Fibroblast of lung (primary cell): ENCODE measurements around the gene CCDC82.

Experiments
- EZH2 ChIP-seq: IDR thresholded peaks from 2 replicates; pipeline ENCODE4 v1.5.1; 2012; ENCODE audit warnings: low read length, control low read depth, mild to moderate bottlenecking; ENCODE audit errors: missing control alignments
- TF ChIP-seq, protein P1 (sequence below), 2 donors: IDR thresholded peaks in 1 of 2; conservative IDR thresholded peaks in 1 of 2; 1 replicate in 1 of 2; 2 replicates in 1 of 2; pipeline ENCODE4 v1.5.1; 2011 to 2012; ENCODE audit warnings: low read length in 2 of 2, control low read depth in 1 of 2, inconsistent platforms in 1 of 2, low read depth in 1 of 2, mild to moderate bottlenecking in 1 of 2

DNA sequence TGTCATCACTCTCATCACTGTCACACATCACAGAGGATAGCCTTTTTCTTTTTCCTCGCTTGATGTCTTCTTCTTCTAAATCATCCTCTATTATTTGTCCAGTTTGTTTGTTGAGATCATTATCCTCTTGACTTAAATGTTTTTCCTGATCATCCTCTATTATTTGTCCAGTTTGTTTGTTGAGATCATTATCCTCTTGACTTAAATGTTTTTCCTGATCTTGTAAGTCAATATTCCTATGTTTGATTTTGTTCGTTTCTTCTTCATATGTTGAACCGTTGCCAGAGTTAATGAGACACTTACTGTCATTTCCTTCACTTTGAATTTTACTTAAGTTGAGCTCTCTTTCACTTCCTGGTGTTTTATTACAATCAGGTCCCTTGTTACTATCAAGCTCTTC, 5.6 kb downstream of the CCDC82 start:
- TF ChIP-seq, protein P1, sequence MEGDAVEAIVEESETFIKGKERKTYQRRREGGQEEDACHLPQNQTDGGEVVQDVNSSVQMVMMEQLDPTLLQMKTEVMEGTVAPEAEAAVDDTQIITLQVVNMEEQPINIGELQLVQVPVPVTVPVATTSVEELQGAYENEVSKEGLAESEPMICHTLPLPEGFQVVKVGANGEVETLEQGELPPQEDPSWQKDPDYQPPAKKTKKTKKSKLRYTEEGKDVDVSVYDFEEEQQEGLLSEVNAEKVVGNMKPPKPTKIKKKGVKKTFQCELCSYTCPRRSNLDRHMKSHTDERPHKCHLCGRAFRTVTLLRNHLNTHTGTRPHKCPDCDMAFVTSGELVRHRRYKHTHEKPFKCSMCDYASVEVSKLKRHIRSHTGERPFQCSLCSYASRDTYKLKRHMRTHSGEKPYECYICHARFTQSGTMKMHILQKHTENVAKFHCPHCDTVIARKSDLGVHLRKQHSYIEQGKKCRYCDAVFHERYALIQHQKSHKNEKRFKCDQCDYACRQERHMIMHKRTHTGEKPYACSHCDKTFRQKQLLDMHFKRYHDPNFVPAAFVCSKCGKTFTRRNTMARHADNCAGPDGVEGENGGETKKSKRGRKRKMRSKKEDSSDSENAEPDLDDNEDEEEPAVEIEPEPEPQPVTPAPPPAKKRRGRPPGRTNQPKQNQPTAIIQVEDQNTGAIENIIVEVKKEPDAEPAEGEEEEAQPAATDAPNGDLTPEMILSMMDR (conservative IDR thresholded peaks at IDR 0.05 in 1 of 2, IDR thresholded peaks at IDR 0.05 in 1 of 2; ENCODE audit: low read depth in 1 of 2, low read length in 2 of 2), result no peak
- no peak for TF ChIP-seq EZH2
